ENCODE measurements around the gene IFNAR1. TPM values are rescaled to one million over a fixed set of nuclear protein-coding genes. Genes with fewer than 3 reads are reported as not detected.
A peak's percentile ranks its signal among the peaks of the same experiment; 100 is the strongest.

Gene IFNAR1
- total RNA-seq, 2 experiments from 2014 or later: 18.1 to 60.8 TPM

GRCh38 chr21:33302055-33302454, 22.7 kb upstream of the IFNAR1 start:
- Histone ChIP-seq H3K79me2 (ENCODE audit: insufficient read depth, low read depth, low read length) (no peaks in the 10 kb centered on the region), H4K20me1 (ENCODE audit: insufficient read depth, low read length) (no peaks in the 10 kb centered on the region), H3K9me2 (ENCODE audit: insufficient read depth, low read length) (no peaks in the 10 kb centered on the region), H3K27ac (ENCODE audit: low read depth, low read length, poor library complexity, severe bottlenecking) (peak overlapping the region; percentile 95), H3K4me1 (ENCODE audit: insufficient read depth, low read length, poor library complexity, severe bottlenecking) (peaks cover 98% of the 10 kb centered on the region), H2AFZ (ENCODE audit: low read length) (no peak overlapping the region; the same call in 1 of the 2 replicates), H3K4me2 (ENCODE audit: low read length) (peak overlapping the region; percentile 67), H3K4me3 (ENCODE audit: low read depth, low read length, poor library complexity, severe bottlenecking) (peak overlapping the region; percentile 23), H3K9me3 (ENCODE audit: low read length) (no peaks in the 10 kb centered on the region), H3K36me3 (ENCODE audit: insufficient read depth, low read length) (peaks cover 10% of the 10 kb centered on the region; the same call in 1 of the 2 replicates)
- intact Hi-C loops (cut with micrococcal nuclease; ENCODE audit: unreplicated experiment): no loop called here
- CTCF ChIA-PET (ENCODE audit: unreplicated experiment): no interaction called here
- no peak for TF ChIP-seq CTCF (conservative IDR thresholded peaks at IDR 0.05; ENCODE audit: low read length)
- TF ChIP-seq EZH2phosphoT487 (IDR thresholded peaks at IDR 0.05; ENCODE audit: borderline replicate concordance, low read depth, low read length): no peak
- DNase-seq (ENCODE audit: low spot score): no peak
- BruUV-seq (replicated peaks): no TSS peak
- POLR2A ChIA-PET: interaction anchor here (0.8 to 7.1 kb wide), 5 partner anchors 8 to 99 kb away, joined by 3 to 121 read pairs (median 4); partner anchors contain the start of gene IFNAR1

DNA sequence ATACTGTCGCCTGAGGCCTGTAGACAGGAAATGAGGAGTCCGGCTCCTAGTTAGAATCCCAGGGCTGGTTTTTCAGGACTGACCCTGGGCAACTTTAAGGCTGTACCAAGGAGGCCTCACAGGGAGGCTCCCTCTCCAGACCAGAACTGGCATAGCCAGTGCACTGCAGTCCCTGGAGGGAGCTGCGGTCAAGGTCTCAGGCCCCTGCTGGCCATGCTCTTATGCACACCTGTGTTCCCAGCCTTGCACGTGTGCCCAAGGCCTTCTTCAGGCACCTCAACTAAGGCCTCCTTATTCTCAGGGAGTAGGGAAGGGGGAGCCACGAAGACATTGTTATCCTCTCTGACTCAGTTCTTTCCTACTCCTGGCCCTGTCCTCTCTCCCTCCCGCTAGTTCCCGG, 22.0 kb upstream of the IFNAR1 start:
- CTCF ChIA-PET (ENCODE audit: unreplicated experiment): no interaction called here
- intact Hi-C loops (cut with micrococcal nuclease; ENCODE audit: unreplicated experiment): no loop called here
- BruUV-seq (replicated peaks): no TSS peak

More for the DNA sequence above, 22.0 kb upstream of the IFNAR1 start:
- Histone ChIP-seq H3K36me3 (ENCODE audit: insufficient read depth, low read length) (peaks cover 4% of the 10 kb centered on the region; the same call in 1 of the 2 replicates), H3K9me2 (ENCODE audit: insufficient read depth, low read length) (no peaks in the 10 kb centered on the region), H3K4me2 (ENCODE audit: low read length) (peak overlapping the region; percentile 67; the same call in 1 of the 2 replicates), H3K9me3 (ENCODE audit: low read length) (no peaks in the 10 kb centered on the region), H2AFZ (ENCODE audit: low read length) (no peak overlapping the region), H3K4me1 (ENCODE audit: insufficient read depth, low read length, poor library complexity, severe bottlenecking) (peaks cover 98% of the 10 kb centered on the region), H3K4me3 (ENCODE audit: low read depth, low read length, poor library complexity, severe bottlenecking) (no peak overlapping the region), H3K27ac (ENCODE audit: low read depth, low read length, poor library complexity, severe bottlenecking) (peak overlapping the region; percentile 95), H3K79me2 (ENCODE audit: insufficient read depth, low read depth, low read length) (no peaks in the 10 kb centered on the region), H4K20me1 (ENCODE audit: insufficient read depth, low read length) (no peaks in the 10 kb centered on the region)
- POLR2A ChIA-PET: interaction anchor here (0.7 to 1.3 kb wide), 4 partner anchors 8 to 138 kb away, joined by 3 to 5 read pairs (median 4); partner anchors contain the start of gene IL10RB
- no peak for DNase-seq (ENCODE audit: low spot score)
- TF ChIP-seq CTCF (conservative IDR thresholded peaks at IDR 0.05; ENCODE audit: low read length) (peak; percentile 46; the same call in 1 of the 2 replicates), EZH2phosphoT487 (IDR thresholded peaks at IDR 0.05; ENCODE audit: borderline replicate concordance, low read depth, low read length) (no peak)
